IMR-90 (cell line): ENCODE data around the gene CELF5.
"Not testable (repeated sequence)": the region's sequence is repeated elsewhere in the genome, so short reads cannot be mapped to it uniquely, and the experiment has no call there.

Experiments used
- CTCF ChIP-seq: conservative IDR thresholded peaks from 2 replicates; pipeline ENCODE4 v1.5.1; 2012; ENCODE audit warnings: mild to moderate bottlenecking, low read depth, low read length, improper control_type of control experiment
- FOS ChIP-seq: fragments of 150-350 bp; IDR thresholded peaks from 2 replicates; pipeline ENCODE4 v1.6.1; 2016; ENCODE audit warnings: low read depth, low read length
- MAZ ChIP-seq: IDR thresholded peaks from 2 replicates; pipeline ENCODE4 v1.6.1; 2012; ENCODE audit warnings: low read depth, mild to moderate bottlenecking, low read length, improper control_type of control experiment, moderate library complexity, borderline replicate concordance
- MXI1 ChIP-seq: IDR thresholded peaks from 2 replicates; pipeline ENCODE4 v1.6.1; 2012; ENCODE audit warnings: low read depth, mild to moderate bottlenecking, low read length, moderate library complexity, borderline replicate concordance
- POLR2A ChIP-seq: IDR thresholded peaks from 2 replicates; pipeline ENCODE4 v1.6.1; 2012; ENCODE audit warnings: mild to moderate bottlenecking, low read depth, low read length
- RAD21 ChIP-seq: IDR thresholded peaks from 2 replicates; pipeline ENCODE4 v1.6.1; 2012; ENCODE audit warnings: low read length, improper control_type of control experiment
- RCOR1 ChIP-seq: IDR thresholded peaks from 2 replicates; pipeline ENCODE4 v1.6.1; 2012; ENCODE audit warnings: mild to moderate bottlenecking, low read length, improper control_type of control experiment; ENCODE audit not compliant: insufficient replicate concordance
- SMC3 ChIP-seq: fragments of 150-350 bp; IDR thresholded peaks from 2 replicates; pipeline ENCODE4 v1.6.1; 2016; ENCODE audit warnings: low read depth, mild to moderate bottlenecking, antibody characterized with exemption, low read length, moderate library complexity
- USF2 ChIP-seq: fragments of 150-350 bp; IDR thresholded peaks from 2 replicates; pipeline ENCODE4 v1.6.1; 2017; ENCODE audit warnings: mild to moderate bottlenecking, antibody characterized with exemption, low read length, low read depth

GRCh38 chr19:3334749-3335430 lies 110.4 kb downstream of the CELF5 start:
- not testable (repeated sequence) for TF ChIP-seq FOS, CTCF, RAD21, POLR2A, RCOR1, USF2, SMC3, MXI1, MAZ
